ENCODE data around the gene FAM174C. TPM values are rescaled to one million over a fixed set of nuclear protein-coding genes. Genes with fewer than 3 reads are reported as not detected.
A peak's percentile ranks its signal among the peaks of the same experiment; 100 is the strongest.

The FAM174C gene
- total and polyA plus RNA-seq, 2 of the 8 experiments (the other 6 are each of a cell fraction or from before 2014, with no cell fraction given), result 44.5 to 125 TPM

- TF ChIP-seq BRCA1 (IDR thresholded peaks at IDR 0.05; ENCODE audit: low read depth, low read length) (no peak), CBX8 (IDR thresholded peaks at IDR 0.05; ENCODE audit: borderline replicate concordance, low read depth, low read length) (no peak), ATF2 (IDR thresholded peaks at IDR 0.05; ENCODE audit: low read length) (no peak), ATF3 (IDR thresholded peaks at IDR 0.05; ENCODE audit: insufficient read depth, low read depth, low read length) (no peak), NRF1 (IDR thresholded peaks at IDR 0.05; ENCODE audit: low read depth, low read length) (no peak), E2F6 (IDR thresholded peaks at IDR 0.05) (no peak), CTBP2 (IDR thresholded peaks at IDR 0.05; ENCODE audit: borderline replicate concordance, insufficient read depth, insufficient read length, low read length) (no peak), RBBP5 (IDR thresholded peaks at IDR 0.05; ENCODE audit: borderline replicate concordance, low read depth, low read length) (no peak), HDAC6 (IDR thresholded peaks at IDR 0.05; ENCODE audit: low read depth, low read length) (no peak), SIN3A (conservative IDR thresholded peaks at IDR 0.05 in 1 of 2, IDR thresholded peaks at IDR 0.05 in 1 of 2; ENCODE audit: low read depth in 1 of 2, low read length in 2 of 2) (peak in 1 of 2 experiments; percentile 69; a peak in 1 of 4 replicates), JUN (IDR thresholded peaks at IDR 0.05; ENCODE audit: low read depth, low read length) (no peak), BACH1 (IDR thresholded peaks at IDR 0.05; ENCODE audit: low read length) (peak; percentile 81), SP4 (IDR thresholded peaks at IDR 0.05; ENCODE audit: low read length) (no peak), YY1 (IDR thresholded peaks at IDR 0.05; ENCODE audit: low read depth, low read length) (no peak), TCF12 (IDR thresholded peaks at IDR 0.05; ENCODE audit: low read depth, low read length) (no peak), SAP30 (IDR thresholded peaks at IDR 0.05; ENCODE audit: insufficient read depth, insufficient replicate concordance, low read length) (no peak), BCL11A (IDR thresholded peaks at IDR 0.05; ENCODE audit: low read depth in 2 of 2, low read length in 2 of 2) (no peak), ASH2L (IDR thresholded peaks at IDR 0.05; ENCODE audit: low read length) (peak; percentile 47)
These were observed 8.3 kb upstream of the FAM174C start (continued) for GRCh38 chr19:1266916-1267476.

Data from H1 (cell line).